NOMO-1 treated with dmso at 0.1 percent for 144 hours (cell line): Measurements from ENCODE around the gene CFAP97D1.

ENCODE experiments used
- DNase-seq: peaks from one replicate; lab custom pipeline; 2025; ENCODE audit not compliant: unreplicated experiment; lab: John Stamatoyannopoulos, UW

Gene CFAP97D1

DNA sequence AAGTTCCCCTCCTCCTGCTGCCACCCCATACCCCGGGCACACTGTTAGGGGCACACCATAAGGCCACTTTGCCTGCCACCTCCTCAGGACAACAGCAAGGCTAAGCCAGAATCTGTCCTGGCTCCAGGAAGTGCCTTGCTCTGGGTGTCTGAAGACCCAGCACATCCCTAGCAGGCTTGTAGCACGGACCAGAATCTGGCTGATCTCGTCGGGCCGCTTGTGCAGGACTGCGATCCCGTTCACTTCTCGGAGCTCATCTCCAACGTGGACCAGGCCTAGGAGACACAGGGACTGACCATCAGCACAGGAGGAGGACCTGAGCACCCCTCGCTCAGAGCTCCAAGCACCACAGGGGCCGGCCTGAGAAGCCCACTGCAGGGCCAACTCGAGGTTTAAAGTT is 45.3 kb downstream of the CFAP97D1 start:
- DNase-seq: no peak

DNA sequence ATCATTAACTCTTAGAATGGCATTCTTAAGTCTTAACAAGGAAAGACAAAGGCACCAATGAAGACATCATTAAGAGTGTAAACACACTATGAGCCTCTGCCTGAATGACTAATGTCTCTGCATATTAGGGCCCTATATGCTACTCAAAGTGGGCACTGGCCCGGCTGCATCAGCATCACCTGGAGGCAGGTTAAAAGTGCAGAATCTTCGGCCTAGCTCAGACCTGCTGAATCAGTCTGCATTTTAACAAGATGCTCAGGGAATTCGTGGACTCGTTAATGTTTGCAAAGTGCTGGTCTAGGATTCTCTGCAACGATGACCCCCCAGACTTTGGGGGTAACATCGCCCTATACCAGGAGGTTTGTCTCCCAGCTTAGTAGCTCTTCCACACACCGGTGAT is 46.0 kb downstream of the CFAP97D1 start:
- no peak for DNase-seq

DNA sequence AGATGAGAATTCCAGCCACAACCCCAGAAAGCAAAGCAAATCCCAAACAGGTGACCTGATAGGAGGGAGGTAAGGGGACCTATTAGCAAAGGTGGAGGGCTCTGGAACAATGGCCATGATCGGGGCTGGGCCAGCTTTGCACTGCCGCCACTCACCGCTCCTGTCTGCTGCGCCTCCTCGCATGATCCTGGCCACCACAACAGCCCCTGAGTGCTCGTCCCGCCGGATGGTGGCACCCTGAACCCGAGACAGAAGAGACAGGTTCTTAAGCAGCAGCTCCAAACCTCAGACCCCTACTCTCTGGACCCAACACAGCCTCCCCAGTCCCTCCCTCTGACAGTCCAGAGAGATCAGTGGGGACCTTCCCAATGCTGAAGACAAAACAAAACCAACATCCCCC is 47.4 kb downstream of the CFAP97D1 start:
- no peak for DNase-seq

DNA sequence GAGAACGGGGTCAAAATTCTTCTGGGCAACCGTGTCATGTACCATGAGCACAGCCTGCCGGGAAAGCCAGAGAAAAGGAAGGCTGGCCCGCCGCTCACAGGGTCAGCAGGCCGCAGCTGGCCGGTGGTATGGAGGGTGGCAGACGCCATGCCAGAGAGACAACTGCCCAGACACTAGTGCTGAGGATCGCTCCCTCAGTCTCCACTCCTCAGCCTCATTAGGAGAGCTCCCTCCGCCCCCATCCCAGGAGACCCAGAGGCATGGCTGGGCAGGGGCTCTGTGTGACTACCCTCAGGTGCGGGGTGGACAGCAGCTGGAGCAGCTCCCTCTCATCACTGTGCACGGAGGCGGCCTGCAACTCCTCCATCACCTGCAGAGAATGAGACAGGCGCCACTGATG is 49.5 kb downstream of the CFAP97D1 start:
- no peak for DNase-seq

DNA sequence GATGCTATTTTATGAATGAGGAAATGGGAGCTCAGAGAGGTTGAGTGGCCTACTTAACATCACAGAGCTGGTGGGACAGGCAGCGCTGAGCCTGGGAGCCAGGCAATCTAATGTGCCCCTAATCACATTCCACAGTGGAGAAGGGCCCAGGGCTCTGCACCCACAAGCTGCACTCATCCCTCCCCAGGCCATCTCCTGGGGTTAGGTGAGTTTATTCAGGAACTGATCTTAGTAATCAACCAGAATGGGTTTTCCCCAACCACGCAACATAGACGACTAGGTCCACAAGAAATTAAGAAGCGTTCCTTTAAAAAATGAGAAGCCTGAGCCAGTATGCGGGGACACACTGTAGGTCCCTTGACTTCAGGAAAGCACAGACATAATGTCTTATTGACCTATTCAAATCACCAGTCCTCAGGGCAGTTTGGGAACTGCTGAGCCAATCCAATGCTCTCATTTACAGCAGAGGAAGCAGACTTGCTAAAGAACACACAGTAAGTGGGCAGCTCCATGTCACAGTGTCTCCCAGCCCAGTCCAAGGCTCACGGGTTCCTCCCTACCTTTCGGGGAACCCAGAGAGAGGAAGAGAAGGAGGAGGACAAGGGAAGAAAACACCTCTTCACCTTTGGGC is 50.4 kb downstream of the CFAP97D1 start:
- DNase-seq: no peak

DNA sequence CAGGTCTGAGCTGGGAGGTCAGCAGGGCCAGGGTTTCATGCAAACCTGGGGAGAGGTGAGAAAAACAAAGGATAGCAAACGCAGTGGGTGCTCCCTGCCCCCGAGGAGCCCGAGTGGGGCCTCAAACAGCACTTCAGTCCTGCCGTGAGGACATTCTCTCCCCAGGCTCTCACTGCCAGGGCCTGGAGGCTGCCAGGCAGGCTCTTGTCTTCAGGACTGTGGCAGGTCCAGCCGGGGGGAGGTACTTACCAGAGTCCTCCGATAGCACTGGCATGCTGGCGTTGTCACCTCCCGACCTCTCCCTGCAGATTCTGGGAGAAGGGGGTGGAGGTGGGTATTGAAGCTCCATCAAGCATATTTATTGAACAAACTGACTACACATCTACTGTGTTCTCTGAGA is 51.4 kb downstream of the CFAP97D1 start:
- DNase-seq: no peak

DNA sequence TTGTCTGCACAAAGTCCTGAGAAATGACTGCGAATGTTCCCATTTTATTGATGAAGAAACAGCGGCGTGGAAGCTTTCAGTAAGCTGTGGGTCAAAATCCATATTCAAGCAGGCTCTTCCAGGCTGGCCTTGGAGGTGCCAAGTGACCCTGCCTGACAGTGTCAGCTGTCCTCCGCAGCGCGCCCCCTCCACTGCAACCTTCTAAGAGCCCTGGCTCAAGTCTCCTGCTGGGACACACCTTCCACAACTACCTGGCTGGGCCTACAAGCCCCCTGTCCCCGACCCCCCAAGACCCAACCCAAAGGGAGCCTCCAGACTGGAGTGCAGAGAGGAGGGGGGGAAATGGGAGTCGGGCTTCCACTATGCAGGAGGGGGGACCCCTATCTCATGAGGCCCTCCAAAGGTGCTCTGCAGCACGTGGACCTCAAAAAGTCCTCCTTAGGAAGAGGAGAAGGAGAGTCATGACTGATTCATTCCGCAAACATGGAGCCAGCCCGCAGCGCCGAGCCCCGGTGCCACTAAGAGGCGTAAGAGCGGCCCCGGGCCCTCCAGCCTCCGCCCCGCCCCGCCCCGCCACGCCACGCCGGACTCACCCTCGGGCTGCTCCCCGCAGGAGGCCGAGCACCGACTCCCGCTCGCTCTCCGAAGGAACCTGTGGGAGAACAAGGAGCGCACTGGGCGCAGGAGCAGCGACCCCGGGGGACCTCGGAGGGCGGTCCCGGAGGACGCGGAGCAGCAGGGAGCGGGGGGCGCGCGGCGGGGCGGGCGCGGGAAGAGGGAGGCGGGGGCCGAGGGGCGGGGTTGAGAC is 52.1 kb downstream of the CFAP97D1 start:
- no peak for DNase-seq

DNA sequence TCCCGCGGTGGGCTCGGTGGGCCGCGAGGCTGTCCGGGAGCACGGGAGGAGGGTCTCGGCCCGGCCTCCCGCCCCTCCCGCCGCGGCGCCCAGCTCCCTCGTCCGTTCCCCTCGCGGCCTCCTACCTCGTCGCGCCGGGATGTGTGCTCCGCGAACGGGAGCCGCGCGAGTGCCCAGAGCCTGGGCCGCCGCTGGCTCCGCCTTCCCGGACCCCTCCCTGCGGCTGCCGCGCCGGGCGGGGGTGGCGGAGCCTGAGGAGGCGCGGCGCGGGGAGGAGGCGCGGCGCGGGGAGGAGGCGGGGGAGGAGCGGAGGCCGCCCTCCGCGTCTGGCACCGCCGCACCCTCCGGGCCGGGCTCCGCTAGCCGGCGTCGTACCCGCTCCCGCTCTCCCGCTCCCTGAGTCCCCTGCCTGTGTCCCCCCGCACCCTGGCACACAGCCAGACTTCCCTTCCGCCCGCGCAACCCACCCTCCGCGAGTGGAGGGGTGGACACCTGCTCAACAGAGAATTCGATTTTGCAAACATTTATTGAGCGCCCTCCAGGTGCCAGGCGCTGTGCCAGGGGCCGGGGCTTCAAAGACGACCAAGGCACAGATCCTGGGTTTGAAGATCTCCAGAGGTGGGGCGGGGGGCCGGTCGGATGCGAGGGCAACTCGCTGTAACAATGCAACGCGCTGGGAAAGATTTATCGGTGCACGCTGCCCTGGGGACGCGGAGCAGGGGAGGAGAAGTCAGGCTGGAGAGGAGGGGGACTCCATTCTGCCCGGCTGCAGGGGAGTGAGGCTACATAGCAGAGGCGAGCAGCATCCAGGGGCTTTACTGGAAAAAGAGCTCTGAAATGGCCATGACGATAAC is 53.0 kb downstream of the CFAP97D1 start, which contains the start of gene MPP3:
MPP3 (minus strand) TSS at position 171 of the 854 bp plus-strand sequence. CDS start 1,240 bp downstream, outside the sequence.
- peak; percentile 57 for DNase-seq

DNA sequence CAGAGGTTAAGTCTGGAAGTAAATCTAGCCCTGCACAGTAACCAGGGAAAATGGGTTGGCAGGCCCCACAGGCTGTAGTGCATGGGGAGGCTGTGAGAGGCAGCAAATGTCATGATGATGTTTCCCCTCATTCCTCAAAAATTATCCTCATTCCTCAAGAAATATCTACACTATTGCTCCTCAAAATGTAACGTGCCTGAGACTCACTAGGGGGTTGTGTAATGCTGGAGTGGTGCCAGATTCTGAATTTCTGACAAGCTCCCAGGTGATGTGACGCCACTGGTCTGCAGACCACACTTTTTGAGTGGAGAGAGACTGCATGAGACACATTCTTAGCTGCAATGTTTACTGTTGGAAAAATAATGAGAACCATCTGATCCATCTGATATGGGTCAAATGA is 53.9 kb downstream of the CFAP97D1 start:
- DNase-seq: no peak
